ENCODE measurements around the gene LPCAT2.

The LPCAT2 gene

DNA sequence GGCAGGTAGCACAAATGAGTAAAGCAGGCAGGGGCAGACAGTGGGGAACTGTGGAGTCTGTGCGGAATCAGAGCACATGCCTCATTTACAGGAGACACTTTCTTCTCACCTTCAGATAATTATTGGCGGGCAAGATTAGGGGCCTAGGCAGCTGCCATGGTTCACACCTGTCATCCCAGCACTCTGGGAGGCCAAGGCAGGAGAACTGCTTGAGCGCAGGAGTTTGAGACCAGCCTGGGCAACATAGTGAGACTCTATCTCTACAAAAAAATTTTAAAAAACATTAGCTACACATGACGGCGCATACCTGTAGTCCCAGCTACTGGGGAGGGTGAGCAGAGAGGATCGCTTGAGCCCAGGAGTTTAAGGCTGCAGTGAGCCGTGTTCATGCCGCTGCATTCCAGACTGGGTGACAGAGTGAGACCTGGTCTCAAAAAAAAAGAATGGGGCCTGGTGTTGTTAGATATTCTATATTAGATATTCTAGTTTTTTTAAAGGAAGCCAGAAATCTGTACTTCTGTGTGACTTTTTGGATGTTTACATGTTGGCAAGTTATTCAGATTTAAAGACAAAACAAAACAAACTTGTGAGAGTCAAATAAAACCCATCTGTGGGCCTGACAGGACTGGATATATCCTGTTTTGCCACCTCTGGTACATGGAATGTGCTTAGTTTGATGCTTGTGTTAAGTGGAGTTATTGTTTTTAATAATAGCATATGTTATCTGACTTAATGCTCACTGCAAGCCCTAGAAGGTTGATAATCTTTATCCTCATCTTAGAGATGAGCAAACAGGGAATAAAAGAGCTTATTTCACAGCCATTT is 4.9 kb upstream of the LPCAT2 start:
- DNase-seq = no peak

DNA sequence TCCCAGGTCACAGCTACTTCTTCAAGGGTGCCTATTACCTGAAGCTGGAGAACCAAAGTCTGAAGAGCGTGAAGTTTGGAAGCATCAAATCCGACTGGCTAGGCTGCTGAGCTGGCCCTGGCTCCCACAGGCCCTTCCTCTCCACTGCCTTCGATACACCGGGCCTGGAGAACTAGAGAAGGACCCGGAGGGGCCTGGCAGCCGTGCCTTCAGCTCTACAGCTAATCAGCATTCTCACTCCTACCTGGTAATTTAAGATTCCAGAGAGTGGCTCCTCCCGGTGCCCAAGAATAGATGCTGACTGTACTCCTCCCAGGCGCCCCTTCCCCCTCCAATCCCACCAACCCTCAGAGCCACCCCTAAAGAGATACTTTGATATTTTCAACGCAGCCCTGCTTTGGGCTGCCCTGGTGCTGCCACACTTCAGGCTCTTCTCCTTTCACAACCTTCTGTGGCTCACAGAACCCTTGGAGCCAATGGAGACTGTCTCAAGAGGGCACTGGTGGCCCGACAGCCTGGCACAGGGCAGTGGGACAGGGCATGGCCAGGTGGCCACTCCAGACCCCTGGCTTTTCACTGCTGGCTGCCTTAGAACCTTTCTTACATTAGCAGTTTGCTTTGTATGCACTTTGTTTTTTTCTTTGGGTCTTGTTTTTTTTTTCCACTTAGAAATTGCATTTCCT is 3.4 kb upstream of the LPCAT2 start:
- DNase-seq = no peak

DNA sequence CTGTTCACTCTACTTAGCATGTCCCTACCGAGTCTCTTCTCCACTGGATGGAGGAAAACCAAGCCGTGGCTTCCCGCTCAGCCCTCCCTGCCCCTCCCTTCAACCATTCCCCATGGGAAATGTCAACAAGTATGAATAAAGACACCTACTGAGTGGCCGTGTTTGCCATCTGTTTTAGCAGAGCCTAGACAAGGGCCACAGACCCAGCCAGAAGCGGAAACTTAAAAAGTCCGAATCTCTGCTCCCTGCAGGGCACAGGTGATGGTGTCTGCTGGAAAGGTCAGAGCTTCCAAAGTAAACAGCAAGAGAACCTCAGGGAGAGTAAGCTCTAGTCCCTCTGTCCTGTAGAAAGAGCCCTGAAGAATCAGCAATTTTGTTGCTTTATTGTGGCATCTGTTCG is 2.8 kb upstream of the LPCAT2 start:
- DNase-seq = no peak

DNA sequence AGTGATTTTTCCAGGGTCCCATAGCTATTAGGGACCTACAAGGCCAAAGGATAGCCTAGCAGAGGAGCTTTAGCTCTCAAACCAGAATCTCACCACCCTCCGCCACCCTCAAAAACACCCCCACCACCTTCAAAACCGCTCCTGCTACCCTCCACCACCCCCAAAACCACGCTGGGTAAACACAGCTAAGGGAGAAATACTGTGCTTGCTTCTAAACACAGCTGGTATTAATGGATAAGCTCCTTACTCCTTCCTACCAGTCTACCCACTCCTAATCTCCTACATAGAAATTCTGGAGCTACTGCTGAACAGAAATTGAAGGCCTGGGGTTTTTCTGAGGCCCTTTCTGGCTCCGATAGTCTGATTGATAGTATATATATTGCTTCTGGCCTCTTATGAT is 2.2 kb upstream of the LPCAT2 start:
- DNase-seq = no peak

DNA sequence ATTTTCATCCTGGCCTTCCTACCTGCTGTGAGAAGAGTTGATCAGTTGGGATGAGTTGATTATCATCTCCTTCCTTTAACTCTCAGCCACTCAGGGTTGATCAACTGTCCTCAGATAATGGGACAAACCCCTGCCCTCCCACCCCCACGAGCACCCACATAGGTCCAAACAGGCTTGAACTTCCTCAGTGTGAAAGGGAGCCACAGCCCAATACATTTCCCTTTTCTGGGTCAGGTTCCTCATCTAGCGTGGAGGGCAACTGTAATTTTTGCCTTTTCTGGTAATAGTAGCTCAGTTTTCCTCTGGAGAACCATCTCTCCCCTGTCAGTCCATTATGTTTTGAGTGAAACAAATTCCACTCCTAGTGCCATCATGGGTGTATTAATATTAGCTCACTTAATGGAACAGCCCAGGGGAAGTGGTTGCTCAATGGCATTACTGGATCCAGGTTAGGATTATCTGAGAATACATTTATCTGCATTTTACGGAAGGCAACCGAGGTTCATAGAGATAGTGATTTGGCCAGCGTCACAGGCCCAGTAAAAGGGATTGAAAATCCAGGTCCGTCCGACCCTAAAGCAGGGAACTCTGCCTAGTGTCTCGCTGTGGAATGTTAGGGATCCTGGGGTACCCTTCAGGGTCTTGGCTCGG is 476 bp upstream of the LPCAT2 start:
- DNase-seq = no peak

DNA sequence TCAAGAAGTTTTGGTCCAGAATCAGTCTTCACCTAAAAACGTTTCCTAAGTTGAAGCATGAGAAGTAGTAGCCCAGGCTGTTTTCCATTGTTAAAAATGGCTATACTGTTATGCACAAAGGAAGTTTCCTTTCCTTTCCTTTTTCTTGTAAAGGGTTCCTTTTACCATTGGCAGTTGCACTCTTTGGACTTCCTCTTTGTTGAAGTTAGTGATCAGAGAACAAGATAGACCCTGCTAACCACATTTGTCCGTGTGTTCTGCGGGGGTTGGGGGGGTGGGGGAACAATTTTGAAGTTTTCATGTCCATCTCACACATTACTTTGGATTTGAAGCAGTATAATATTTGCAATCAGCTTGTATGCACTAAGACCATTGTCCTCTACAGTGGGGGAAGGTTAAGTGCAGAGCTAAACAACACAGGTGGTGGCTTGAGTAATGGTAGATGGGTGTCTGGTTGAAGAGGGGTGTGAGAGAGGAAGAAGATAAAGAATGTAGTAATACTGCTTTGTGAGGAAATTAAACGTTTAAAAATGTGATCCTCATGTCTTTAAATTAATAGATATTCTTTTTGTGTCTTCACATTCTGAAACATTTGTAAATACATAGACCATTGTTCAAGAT is 1.4 kb downstream of the LPCAT2 start:
- DNase-seq = no peak

DNA sequence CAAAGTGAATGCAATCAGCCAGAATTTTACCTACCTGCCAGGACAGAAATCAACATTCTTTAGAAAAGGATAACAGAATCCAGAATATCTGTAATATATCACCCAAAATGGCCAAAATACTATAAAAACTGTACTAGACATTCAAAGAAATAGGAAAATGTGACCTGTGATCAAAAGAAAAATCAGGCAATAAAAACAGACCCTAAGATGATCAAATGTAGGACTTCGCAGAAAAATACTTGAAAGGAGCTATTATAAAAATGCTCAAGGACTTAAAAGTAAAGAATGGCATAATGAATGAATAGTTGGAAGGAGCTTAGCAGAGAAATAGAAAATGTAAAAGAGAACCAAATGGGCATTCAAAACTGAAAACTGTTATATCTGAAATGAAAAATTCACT is 4.1 kb downstream of the LPCAT2 start:
- DNase-seq = no peak

DNA sequence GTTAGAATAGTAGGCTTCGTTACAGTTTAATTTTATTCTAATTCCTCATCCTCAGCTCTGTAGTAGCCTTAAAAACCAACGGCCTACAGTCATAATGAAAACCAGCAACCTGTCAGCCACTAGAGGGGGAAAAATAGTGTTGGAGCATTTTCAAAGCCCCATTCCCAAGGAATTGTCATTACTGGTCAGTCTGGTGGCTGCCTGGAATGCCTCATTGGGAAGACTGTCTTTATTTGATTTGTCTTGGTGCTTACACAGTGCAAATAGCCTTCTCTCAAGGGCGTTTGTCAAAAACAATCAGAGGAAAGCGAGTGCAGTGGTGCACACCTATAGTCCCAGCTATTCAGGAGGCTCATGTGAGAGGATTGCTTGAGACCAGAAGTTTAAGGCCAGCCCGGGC is 4.7 kb downstream of the LPCAT2 start:
- no peak for DNase-seq

DNA sequence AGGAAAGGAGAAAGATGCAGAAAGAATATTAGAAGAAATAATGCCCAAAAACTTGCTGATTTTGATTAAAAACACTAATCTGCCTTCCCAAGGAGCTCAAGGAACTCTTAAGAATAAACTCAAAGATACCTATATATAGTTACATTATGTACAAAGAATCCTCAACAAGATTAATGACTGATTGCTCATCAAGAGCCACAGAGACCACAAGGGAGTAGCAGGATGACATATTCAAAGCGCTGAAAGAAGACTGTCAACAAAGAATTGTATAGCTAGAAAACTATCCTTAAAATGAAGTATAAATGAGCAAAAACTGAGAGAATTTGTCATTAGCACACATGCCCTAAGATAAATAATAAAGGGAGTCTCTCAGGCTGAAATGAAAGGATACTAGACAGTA is 6.2 kb downstream of the LPCAT2 start:
- no peak for DNase-seq

DNA sequence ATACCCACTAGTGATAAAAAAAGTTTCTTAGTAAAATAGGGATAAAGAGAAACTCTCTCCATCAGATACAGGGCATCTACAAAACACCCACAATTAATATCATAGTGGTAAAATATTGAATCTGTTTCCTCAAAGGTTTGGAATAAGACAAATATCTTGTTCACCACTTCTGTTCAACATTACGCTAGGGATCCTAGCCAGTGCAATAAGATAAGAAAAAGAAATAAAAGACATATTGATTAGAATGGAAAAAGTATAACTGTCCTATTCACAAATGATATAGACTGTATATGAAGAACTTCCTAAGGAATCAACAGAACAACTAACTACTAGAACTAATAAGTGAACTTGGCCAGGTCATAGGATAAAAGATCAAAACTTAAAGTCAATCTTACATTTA is 12.9 kb downstream of the LPCAT2 start:
- DNase-seq = no peak

DNA sequence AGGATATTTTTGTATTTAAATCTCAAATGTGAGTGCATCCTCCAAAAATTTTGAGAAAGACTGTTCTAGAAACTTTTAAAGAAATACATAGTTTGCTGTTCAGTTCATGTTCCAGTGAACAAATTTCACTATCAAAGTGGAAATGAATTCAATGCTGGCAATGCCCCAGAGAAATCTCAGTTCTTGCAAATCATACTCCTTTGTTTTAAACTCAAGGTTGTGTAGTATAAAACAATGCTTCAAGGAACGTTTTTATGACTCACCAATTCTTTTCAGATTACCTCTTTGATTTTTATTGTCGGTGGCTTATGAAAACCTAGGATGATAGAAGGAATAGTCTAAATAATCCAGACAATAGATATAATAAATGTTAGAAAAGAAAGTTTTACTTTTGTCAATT is 17.6 kb downstream of the LPCAT2 start:
- no peak for DNase-seq

DNA sequence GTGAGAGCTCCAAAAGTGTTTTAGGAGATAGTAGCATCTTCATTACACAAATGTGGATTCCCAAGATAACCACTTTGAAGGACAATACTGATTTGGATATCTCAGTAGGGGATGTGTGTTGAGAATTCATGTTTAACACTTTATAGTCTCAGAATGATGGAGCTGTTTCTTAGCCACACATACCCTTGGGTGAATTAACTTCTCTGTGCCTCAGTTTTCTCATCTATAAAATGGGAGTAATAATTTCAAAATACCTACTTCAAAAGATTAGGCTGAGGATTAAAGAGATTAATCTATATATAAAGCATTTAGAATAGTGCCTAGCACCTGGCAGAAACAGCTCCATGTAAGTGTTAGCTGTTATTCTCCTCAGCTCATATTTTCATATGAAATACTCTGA is 19.0 kb downstream of the LPCAT2 start:
- DNase-seq = no peak

DNA sequence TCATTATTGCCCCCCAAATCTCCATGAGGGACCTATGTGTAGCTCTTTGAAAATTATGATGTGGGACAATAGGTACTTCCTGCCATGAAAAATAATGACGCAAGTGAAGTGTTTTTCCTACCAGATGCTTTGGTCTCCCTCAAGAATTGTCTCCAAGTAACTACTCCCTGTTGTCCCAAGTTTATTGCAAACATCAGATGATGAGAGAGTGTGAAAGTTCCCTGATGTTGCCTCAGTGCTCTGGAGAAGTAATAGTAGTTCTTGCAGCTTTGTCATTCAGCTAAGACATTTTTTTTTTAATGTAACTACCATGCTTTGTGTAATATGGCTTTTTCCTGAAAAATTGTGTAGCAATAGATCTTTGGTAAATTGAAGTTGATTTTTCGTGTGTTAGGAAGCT is 20.1 kb downstream of the LPCAT2 start:
- no peak for DNase-seq

DNA sequence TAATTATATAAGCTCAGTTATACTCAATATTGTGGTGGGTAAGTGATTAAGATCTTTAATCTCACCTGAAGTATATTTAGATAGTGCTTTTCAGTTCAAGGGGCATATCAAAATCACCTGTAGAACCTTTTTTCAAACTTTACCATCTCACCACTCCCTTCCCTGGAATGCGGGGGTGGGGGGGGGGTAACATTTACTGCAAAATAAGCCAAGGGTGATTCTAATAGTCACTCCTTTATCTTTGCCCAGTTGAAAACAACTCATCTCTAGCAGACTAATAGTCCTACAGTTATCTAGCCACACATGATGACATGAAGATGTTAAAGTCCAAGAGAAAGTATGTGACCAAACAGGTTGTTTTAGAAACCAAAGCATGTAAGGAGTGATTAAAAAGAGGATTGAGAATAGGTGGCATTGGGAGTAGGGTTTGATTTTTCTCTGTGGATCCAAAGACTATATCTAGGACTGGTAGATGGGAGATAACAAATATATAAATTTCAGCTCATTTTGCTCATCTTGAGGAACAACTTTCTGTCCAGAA is 21.5 kb downstream of the LPCAT2 start:
- no peak for DNase-seq

DNA sequence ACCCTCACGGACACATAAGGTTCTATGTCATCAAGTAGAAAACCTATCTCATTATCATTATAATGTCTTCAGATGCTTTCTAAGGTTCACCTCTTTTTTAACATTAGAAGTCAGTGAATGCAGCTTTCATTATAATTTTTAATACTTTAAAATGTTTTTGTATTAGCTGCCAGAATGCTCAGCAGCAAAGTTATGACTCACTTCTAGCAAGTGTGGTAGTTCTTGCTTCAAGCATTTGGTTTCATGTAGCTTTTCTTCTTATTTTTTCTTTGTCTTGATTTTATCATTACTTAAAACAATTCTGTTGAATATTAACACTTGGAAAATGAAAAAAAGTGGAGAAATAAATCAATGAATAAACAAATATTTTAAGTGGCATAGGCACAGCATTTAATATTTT is 23.4 kb downstream of the LPCAT2 start:
- no peak for DNase-seq

DNA sequence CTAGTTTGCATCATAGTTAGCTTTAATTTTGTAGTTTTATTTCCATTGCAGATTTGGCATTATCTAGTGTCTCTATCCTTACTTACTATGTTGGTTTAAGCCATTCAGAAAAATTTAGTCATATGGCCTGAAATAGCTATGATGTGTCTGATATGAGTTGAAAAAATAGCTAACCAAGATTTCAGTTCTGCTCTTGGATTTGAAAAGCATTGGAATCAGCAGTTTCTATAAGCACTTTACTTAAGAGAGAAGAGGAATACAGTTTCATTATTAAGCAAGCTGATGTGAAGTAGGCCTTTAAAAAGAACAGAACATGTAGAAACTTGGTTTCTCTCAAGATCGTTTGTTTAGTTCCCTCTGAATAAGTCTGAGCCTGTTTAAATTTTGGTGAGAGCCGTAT is 25.9 kb downstream of the LPCAT2 start:
- peak; percentile 33 for DNase-seq

DNA sequence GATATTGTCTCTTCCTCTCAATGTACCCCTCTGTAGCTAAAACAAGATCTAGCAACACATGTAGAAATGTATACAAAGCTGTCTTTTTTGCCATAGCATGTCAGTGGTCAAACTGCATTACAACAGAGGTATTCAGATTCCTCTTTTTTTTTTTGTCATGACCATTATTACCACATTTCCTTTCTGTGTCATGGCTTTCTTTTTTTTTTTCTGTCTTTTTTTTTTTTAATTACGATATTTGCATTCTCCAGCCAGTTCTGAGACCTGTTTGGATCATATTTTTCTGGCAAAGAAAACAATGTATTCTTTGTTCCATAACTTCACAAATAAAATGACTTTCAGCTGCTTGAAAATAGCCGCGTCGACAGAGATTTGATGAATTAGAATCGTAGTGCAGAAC is 30.2 kb downstream of the LPCAT2 start:
- DNase-seq = no peak

DNA sequence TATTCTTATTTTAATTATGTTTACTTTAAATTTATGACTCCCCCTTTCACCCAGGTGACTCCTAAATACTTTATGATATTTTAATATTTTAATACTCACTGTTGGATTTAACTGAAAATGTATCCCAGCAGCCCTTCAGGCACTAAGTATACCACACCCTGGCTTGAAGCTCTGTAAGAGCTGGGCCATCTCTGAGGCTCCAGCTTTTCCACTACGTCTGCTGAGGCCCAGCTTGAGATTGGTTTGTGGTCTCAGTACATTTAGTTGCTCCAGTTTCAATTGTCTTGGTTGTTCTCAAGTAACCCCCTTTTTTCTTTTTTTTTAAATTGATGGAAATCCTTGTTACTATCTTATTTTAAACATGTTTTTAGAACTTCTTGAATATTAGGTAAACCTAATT is 30.6 kb downstream of the LPCAT2 start:
- no peak for DNase-seq

DNA sequence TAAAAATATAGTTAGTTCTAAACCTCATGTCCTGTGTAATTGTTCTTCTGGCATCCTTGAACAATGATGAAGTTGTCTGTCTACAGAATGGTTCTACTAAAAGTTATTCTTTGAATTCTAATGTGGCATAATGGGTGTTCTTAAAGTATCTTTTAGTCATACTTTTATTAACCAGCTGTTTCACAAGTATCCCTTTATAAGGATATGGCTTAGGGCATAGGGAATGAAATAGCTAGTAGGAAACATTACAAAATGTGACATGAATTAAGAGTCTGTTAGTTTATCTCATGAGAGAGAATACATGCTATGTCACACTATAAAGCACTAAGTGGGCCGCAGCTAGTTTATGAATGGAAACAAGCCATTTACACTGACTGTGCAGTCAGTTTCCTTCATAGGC is 31.3 kb downstream of the LPCAT2 start:
- DNase-seq = no peak

DNA sequence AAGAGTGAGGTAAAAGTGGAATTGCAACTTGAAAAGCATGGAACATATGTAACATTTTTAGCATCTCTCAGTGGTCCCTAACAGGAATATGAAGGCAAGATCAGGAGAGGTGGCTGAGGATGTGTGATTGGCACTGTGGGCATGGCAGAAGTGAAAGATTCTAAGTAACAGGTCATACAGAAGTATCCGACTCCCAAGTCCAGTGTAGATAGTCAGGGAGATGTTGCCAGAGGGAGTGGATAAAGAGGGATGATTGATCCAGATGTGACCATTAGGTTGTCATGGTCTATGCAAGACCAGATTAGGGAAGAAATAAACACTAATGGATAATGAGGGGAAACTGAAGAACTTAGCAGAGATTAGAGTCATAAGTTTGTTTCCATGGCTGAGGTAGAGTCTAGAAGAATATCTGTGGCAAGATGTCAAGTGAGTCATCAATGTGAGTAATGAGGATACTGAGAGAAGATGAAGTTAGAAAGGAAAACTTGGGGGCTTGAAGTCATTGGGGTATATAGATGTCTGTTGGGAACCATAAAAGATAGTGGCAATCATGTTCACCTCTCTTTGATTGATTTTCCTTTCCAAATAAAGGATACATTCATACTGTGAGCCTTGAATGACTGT is 33.7 kb downstream of the LPCAT2 start:
- DNase-seq = no peak

DNA sequence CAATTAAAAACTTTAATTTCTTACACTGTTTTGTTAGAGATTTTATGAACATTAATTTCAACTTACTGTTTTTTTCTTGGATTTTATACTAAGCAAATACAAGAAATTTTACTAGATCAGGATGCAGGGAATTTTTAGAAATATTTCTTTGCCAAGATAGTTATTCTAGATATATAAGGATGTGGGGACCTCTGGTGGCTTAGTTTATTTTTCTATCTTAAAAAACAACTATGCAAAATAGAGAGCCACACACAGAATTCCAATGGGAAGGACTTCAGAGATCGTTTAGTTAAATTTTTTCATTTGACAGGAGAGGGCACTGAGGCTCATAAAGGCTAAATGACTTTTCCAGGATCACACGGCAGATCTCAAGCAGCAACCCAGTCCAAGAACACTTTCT is 34.6 kb downstream of the LPCAT2 start:
- DNase-seq = peak; percentile 4

DNA sequence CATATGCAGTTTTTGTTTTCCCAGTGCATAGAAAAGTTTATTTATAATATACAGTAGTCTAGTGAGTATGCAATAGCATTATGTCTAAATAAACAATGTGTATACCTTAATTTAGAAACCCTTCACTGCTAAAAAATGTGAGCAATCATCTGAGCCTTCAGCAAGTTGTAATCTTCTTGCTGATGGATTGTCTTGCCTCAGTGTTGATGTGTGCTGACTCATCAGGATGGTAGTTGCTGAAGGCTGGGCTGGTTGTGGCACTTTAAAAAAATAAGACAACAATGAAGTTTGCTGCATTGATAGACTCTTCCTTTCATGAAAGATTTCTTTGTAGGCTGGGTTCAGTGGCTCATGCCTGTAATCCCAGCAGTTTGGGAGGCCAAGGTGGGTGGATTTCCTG is 43.7 kb downstream of the LPCAT2 start:
- no peak for DNase-seq

DNA sequence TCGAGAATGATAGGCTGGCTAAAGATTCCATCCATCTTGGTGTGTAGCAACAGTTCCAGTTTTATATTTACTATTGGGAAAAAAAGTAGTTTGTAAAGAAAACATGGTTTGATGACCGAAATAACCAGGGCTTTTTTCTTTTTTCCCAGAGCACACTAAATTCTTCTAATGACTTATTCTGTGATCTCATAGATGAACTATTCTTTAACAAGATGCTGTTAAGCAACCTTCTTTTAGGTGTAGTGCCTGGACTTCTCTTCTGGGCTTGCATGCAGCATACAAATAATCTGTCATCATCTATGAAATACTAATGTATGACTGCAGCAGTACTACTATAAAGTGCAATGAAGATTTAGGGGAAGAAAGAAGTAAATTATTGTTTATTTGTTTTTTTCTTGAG is 46.6 kb downstream of the LPCAT2 start:
- DNase-seq = no peak

Data from DMS79 treated with DMSO at 0.1 percent for 48 hours (cell line).